Measurements from ENCODE around the gene PRKAG2. TPM values are rescaled to one million over a fixed set of nuclear protein-coding genes. Genes with fewer than 3 reads are reported as not detected.
"Not testable (repeated sequence)": the region's sequence is repeated elsewhere in the genome, so short reads cannot be mapped to it uniquely, and the experiment has no call there.

Gene PRKAG2
- total RNA-seq, 1 experiment from 2014 or later, result 10.9 TPM

GRCh38 chr7:151849008-151849878, 27.7 kb downstream of the PRKAG2 start:
- Histone ChIP-seq H3K4me3 (no peak overlapping the region), H3K27me3 (no peaks in the 10 kb centered on the region), H3K36me3 (no peaks in the 10 kb centered on the region), H3K9me3 (replicated peaks) (no peaks in the 10 kb centered on the region), H3K27ac (no peak overlapping the region), H3K4me1 (no peaks in the 10 kb centered on the region)
- DNase-seq, result no peak

DNA sequence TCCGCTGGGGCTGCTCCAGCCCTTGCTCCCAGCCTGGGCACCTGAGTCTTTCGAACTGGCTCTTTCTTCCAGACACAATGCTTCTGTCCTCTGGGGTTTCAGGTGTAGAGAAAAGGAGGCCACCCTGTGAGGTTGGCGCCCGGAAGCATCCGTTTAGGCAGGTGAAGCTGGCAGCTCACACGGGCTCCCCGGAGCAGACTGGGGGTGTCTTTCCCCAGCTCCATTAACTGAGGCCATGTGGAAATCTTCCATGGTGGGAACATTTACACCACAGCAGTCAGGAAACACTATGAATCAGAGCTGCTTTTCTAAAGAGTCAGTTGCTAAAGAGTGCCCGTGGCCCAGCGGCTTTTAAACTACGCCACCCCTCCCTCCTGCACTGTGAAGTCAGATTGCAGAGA, 29.2 kb downstream of the PRKAG2 start:
- Histone ChIP-seq H3K27me3 (no peaks in the 10 kb centered on the region), H3K9me3 (replicated peaks) (no peaks in the 10 kb centered on the region), H3K4me3 (no peak overlapping the region), H3K36me3 (no peaks in the 10 kb centered on the region), H3K27ac (no peak overlapping the region), H3K4me1 (no peaks in the 10 kb centered on the region)
- no peak for DNase-seq

DNA sequence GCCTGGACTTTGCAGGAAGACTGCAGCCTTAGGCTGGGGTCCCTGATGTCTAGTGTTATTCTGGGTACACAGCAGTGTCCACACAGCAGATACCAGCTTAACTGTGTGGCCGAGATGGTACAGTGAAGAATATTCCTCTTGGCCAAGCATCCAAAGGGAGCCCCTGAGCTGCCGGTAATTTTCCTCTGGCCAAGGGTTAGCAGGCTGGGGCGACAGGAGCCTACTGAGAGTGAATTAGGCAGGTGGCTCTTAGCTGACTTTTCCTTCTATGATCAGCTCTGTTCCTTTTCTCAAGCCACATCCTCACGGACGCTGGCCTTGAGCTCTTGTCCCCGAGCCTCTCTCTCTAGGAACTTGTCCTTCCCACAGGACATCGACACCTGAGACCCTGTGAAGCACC, 29.8 kb downstream of the PRKAG2 start:
- DNase-seq, result no peak
- no peaks in the 10 kb centered on the region for H3K36me3 ChIP-seq
- no peak overlapping the region for H3K4me3 ChIP-seq
- H3K27ac ChIP-seq, result no peak overlapping the region
- no peaks in the 10 kb centered on the region for H3K9me3 ChIP-seq (replicated peaks)
- no peaks in the 10 kb centered on the region for H3K27me3 ChIP-seq
- no peaks in the 10 kb centered on the region for H3K4me1 ChIP-seq

GRCh38 chr7:151845412-151846205, 31.3 kb downstream of the PRKAG2 start:
- Histone ChIP-seq H3K9me3 (replicated peaks) (no peaks in the 10 kb centered on the region), H3K4me3 (no peak overlapping the region), H3K4me1 (no peaks in the 10 kb centered on the region), H3K27me3 (no peaks in the 10 kb centered on the region), H3K36me3 (no peaks in the 10 kb centered on the region), H3K27ac (no peak overlapping the region)
- DNase-seq, result no peak

DNA sequence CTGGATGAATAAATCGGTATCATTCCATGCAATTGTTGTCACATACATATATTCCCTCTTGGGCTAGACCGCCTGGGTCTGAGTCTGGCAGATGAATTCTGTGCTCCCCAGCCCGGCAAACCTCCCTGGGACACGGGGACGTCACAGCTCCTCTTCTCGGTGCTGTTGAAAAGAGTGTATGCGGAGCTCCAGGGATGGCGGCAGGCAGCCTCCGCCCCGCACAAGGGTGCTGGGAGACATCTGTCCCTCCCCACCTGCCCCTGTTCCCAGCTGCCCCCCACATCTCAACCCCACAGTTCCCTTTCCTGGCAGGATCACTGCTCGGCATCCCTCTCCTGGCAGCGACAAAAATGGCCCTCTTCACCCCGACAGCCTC, 32.1 kb downstream of the PRKAG2 start:
- no peak for DNase-seq
- Histone ChIP-seq H3K4me1 (no peaks in the 10 kb centered on the region), H3K27me3 (no peaks in the 10 kb centered on the region), H3K9me3 (replicated peaks) (no peaks in the 10 kb centered on the region), H3K27ac (no peak overlapping the region), H3K4me3 (no peak overlapping the region), H3K36me3 (no peaks in the 10 kb centered on the region)

- Histone ChIP-seq H3K27ac (no peak overlapping the region), H3K27me3 (no peaks in the 10 kb centered on the region), H3K4me1 (0 out of 2 replicates have a peak, but pooled peaks cover under 1% of the 10 kb centered on the region), H3K9me3 (replicated peaks) (no peaks in the 10 kb centered on the region), H3K4me3 (no peak overlapping the region), H3K36me3 (no peaks in the 10 kb centered on the region)
- DNase-seq, result no peak
Measured at GRCh38 chr7:151844071-151844824, 32.7 kb downstream of the PRKAG2 start.

DNA sequence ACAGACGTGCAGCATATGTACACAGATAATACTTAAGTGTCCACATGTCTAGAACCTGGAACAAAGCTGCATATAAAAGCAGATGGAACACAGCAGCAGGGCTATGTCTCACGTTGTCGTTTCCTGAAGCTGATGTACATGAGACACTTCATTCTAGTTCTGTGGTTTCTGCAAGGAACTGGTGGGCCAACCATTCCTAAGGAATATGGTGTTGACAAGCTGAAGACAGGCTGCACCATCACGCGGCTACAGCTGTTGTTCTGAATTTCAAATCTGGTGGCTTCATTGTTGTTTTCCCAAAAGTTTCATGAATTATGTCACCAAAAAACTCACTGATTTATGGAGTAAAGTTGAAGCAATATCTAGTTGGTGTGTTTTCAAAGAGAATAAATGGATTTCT, 33.7 kb downstream of the PRKAG2 start:
- H3K36me3 ChIP-seq, result no peaks in the 10 kb centered on the region
- H3K4me1 ChIP-seq, result peaks cover 5% of the 10 kb centered on the region; the same call in 1 of the 2 replicates
- H3K27ac ChIP-seq, result no peak overlapping the region
- no peaks in the 10 kb centered on the region for H3K27me3 ChIP-seq
- DNase-seq, result no peak
- H3K9me3 ChIP-seq (replicated peaks), result no peaks in the 10 kb centered on the region
- H3K4me3 ChIP-seq, result no peak overlapping the region

- H3K4me1 ChIP-seq, result peaks cover 13% of the 10 kb centered on the region; the same call in 1 of the 2 replicates
- not testable (repeated sequence) for H3K27me3 ChIP-seq; DNase-seq; H3K36me3 ChIP-seq; H3K9me3 ChIP-seq (replicated peaks); H3K27ac ChIP-seq; H3K4me3 ChIP-seq
Measured at GRCh38 chr7:151841395-151842051, 35.4 kb downstream of the PRKAG2 start.

GRCh38 chr7:151840088-151840910, 36.6 kb downstream of the PRKAG2 start:
- Histone ChIP-seq H3K36me3 (no peaks in the 10 kb centered on the region), H3K27ac (no peak overlapping the region), H3K4me1 (peaks cover 13% of the 10 kb centered on the region; the same call in 1 of the 2 replicates), H3K27me3 (no peaks in the 10 kb centered on the region), H3K4me3 (no peak overlapping the region), H3K9me3 (replicated peaks) (no peaks in the 10 kb centered on the region)
- DNase-seq, result no peak

GRCh38 chr7:151839451-151839921, 37.4 kb downstream of the PRKAG2 start:
- H3K36me3 ChIP-seq, result no peaks in the 10 kb centered on the region

GRCh38 chr7:151838861-151839381, 38.0 kb downstream of the PRKAG2 start:
- Histone ChIP-seq H3K9me3 (replicated peaks) (no peaks in the 10 kb centered on the region), H3K36me3 (no peaks in the 10 kb centered on the region), H3K4me1 (peaks cover 13% of the 10 kb centered on the region; the same call in 1 of the 2 replicates), H3K27ac (no peak overlapping the region), H3K27me3 (no peaks in the 10 kb centered on the region), H3K4me3 (no peak overlapping the region)
- no peak for DNase-seq

More at GRCh38 chr7:151839451-151839921, 37.4 kb downstream of the PRKAG2 start:
- no peaks in the 10 kb centered on the region for H3K9me3 ChIP-seq (replicated peaks)
- H3K4me1 ChIP-seq, result peaks cover 13% of the 10 kb centered on the region; the same call in 1 of the 2 replicates
- H3K27me3 ChIP-seq, result no peaks in the 10 kb centered on the region
- H3K4me3 ChIP-seq, result no peak overlapping the region
- DNase-seq, result no peak
- no peak overlapping the region for H3K27ac ChIP-seq

GRCh38 chr7:151838072-151838471, 38.8 kb downstream of the PRKAG2 start:
- Histone ChIP-seq H3K4me3 (no peak overlapping the region), H3K36me3 (no peaks in the 10 kb centered on the region), H3K27me3 (no peaks in the 10 kb centered on the region), H3K9me3 (replicated peaks) (no peaks in the 10 kb centered on the region), H3K4me1 (peaks cover 13% of the 10 kb centered on the region; the same call in 1 of the 2 replicates), H3K27ac (no peak overlapping the region)
- DNase-seq, result no peak

DNA sequence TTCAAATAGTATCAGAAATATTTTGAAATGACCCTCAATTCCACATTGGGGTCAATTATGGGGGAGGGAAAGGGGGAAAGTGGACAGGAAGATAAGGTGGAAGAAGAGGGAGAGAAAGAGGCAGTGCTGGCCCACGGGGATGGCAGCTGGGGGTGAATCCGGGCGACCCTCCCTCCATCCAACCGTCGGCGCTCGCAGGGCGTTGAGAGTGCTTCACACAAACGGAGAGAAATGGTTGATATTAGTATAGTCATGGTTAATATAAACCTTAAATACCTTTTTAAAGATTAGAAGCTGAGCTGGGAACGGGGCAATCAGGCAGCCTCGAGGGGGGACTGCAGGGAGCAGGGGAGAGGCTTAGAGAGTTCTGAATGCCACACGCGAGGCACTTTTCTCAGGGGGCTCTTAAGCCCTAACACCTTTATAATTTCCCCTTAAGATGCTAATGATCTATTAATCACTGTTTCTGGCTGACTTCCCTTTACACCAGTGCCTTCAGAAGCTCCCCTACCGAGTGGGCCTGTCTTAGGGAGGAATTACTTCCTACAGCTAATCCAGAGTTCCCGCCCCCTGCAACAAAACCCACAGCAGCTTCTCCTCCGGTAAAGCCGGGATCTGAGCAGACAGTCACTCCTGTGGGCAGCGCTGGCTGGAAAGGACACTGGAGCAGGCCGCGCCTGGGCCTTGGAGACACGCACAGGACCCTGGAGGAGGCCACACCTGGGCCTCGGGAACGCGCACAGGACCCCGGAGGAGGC, 39.5 kb downstream of the PRKAG2 start:
- Histone ChIP-seq H3K36me3 (no peaks in the 10 kb centered on the region), H3K4me1 (peaks cover 13% of the 10 kb centered on the region; the same call in 1 of the 2 replicates), H3K27ac (no peak overlapping the region), H3K9me3 (replicated peaks) (no peaks in the 10 kb centered on the region), H3K4me3 (no peak overlapping the region), H3K27me3 (no peaks in the 10 kb centered on the region)
- DNase-seq, result peak; percentile 66 to 75

Measured in SJCRH30 (cell line).